T-helper 17 cell (primary cell): Measurements from ENCODE around the gene CFAP99. TPM values are rescaled to one million over a fixed set of nuclear protein-coding genes. Genes with fewer than 3 reads are reported as not detected.

Source experiments
- ATAC-seq: fragments of 150-1000 bp; cut with Tn5 transposase; 2 replicates; pipeline ENCODE4 v1.10.0; 2021; ENCODE audit warnings: mild to moderate bottlenecking, moderate library complexity
- DNase-seq, 3 donors: peaks; one replicate each; pipeline versions ENCODE4 v3.0.0 to v3.0.0-alpha.2; 2020 to 2021
- H3K9me3 ChIP-seq: one replicate; pipeline ENCODE4 v1.7.0; 2013; ENCODE audit warnings: low read length, mild to moderate bottlenecking; ENCODE audit not compliant: control insufficient read depth, poor library complexity, severe bottlenecking
- H3K27ac Mint-ChIP-seq: one replicate; pipeline ENCODE4 v1.8.0; 2022; ENCODE audit warnings: mild to moderate bottlenecking, moderate library complexity, mixed read lengths
- H3K27me3 Mint-ChIP-seq: one replicate; pipeline ENCODE4 v1.8.0; 2022; ENCODE audit warnings: mixed read lengths
- H3K36me3 Mint-ChIP-seq: one replicate; pipeline ENCODE4 v1.8.0; 2022; ENCODE audit warnings: low read depth, mixed read lengths
- H3K4me1 Mint-ChIP-seq: one replicate; pipeline ENCODE4 v1.8.0; 2022; ENCODE audit warnings: mild to moderate bottlenecking, mixed read lengths
- H3K4me3 Mint-ChIP-seq: one replicate; pipeline ENCODE4 v1.8.0; 2022; ENCODE audit warnings: mild to moderate bottlenecking, moderate library complexity, mixed read lengths
- total RNA-seq, 4 donors: library from RNA in 2 of 4; stranded (reverse) in 2 of 4; gene quantifications; one replicate each; pipeline ENCODE4 v1.2.3 and lab custom pipeline; 2022 to 2026

Gene CFAP99
- total RNA-seq, 2 donors from 2014 or later, result 0.32 to 0.63 TPM

DNA sequence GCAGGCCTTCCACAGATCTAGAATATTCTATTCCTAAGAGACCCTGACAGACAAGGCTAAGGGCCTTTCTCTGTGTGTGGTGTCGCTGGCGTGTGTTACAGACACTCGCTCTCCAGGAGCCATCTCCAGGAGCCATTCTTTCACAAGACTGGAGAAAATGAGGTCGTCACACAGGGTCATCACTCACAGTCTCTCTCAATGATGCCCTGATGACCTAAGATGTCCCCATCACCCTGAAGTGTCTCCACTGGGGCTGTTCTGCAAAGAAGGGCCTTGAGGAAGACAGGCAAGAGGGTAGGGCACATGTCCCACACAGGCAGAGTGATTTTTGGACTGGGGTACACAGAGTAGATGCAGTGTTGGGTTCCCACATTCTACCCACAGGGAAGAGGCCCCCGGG, 35.0 kb upstream of the CFAP99 start:
- Mint-ChIP-seq H3K4me1 (peaks cover 17% of the 10 kb centered on the region), H3K36me3 (no peaks in the 10 kb centered on the region), H3K27ac (peak overlapping the region; percentile 74), H3K27me3 (no peaks in the 10 kb centered on the region), H3K4me3 (no peak overlapping the region)
- no peak for DNase-seq
- ATAC-seq, result no peak
- H3K9me3 ChIP-seq, result no peaks in the 10 kb centered on the region

DNA sequence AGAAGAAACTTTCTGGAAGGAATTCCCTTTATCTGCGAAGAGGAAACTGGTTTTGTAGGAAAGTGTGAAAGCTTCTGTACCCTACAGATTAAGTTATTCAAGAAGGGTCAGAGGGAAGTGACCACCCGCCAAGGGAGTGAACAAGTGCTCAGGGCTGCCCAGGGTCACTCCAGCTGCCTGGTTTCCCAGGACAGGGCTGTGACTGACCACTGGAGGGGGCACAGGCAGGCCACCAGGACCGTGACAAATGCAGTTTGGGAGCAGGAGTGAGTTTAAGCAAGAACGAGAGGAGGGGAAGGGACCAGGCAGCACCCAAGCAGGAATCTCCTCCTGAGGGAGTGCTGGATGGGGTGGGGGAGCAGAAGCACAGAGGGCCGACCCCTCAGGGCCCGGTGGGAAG, 34.5 kb upstream of the CFAP99 start:
- Mint-ChIP-seq H3K4me3 (no peak overlapping the region), H3K27ac (peak overlapping the region; percentile 74), H3K36me3 (no peaks in the 10 kb centered on the region), H3K27me3 (no peaks in the 10 kb centered on the region), H3K4me1 (peaks cover 20% of the 10 kb centered on the region)
- ATAC-seq, result no peak
- DNase-seq, result no peak
- no peaks in the 10 kb centered on the region for H3K9me3 ChIP-seq

DNA sequence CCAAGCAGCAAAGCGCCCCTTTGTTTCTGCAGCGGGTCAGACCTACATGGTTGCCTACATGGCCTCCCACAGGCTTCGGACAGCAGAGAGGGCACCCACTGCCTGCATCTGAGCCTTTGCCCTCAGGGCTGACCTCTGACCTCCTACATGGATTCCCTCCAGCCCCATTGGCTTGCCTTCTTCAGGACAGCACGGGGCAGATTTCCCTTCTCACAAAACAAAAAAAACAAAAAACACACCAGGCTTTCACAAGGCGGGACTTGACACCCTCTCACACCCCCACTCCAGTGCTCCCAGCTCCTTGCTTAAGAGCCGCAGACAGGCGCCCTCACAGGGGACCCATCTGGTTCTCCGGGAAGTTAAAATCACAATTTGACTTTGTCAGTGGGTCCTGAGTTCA, 33.2 kb upstream of the CFAP99 start:
- ATAC-seq (no peak), DNase-seq (no peak)
- no peaks in the 10 kb centered on the region for H3K36me3 Mint-ChIP-seq
- H3K9me3 ChIP-seq, result no peaks in the 10 kb centered on the region
- peak overlapping the region; percentile 74 for H3K27ac Mint-ChIP-seq
- H3K4me3 Mint-ChIP-seq, result no peak overlapping the region
- peaks cover 24% of the 10 kb centered on the region for H3K4me1 Mint-ChIP-seq
- no peaks in the 10 kb centered on the region for H3K27me3 Mint-ChIP-seq

DNA sequence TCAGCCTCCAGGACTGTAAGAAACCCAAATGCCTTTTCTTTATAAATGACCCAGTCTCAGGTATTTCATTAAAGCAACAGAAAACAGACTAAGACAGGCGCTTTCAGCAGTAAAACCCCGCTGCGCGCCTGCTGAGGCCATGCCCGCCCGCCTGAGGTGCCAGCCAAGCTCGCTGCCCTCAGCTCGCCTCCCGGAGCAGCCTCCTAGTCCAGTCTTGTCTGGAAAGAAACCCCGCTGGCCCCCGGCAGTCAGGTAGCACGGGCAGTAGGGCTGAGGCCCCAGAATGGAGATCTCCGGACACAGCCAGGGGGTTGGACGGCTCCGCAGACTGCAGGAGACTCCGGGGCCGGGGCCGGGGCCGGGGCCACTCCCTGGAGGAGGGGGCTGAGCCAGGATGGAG, 32.0 kb upstream of the CFAP99 start:
- DNase-seq, result no peak
- no peaks in the 10 kb centered on the region for H3K36me3 Mint-ChIP-seq
- no peak for ATAC-seq
- H3K9me3 ChIP-seq, result no peaks in the 10 kb centered on the region
- H3K4me3 Mint-ChIP-seq, result no peak overlapping the region
- no peaks in the 10 kb centered on the region for H3K27me3 Mint-ChIP-seq
- H3K27ac Mint-ChIP-seq, result no peak overlapping the region
- peaks cover 27% of the 10 kb centered on the region for H3K4me1 Mint-ChIP-seq

DNA sequence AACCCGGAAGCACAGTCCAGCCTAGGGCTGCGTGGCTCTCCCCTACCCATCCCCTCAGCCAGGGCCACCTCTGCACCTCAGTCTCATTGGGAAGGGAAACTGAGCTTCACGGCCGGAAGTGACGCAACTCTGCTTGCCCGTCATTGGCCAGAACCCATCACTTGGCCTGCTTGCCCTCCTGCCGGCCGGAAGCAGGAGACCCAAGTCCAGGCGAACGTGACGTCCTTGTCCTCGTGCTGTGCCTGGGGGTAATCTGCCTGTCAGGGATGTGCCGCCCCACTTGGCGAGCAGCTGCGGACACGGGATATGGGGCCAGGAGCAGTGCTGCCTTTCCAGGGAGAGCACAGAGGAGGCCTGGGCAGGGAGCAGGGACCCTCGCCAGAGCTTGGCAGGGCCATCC, 31.5 kb upstream of the CFAP99 start:
- H3K27me3 Mint-ChIP-seq, result no peaks in the 10 kb centered on the region
- no peak for ATAC-seq
- no peaks in the 10 kb centered on the region for H3K36me3 Mint-ChIP-seq
- peaks cover 29% of the 10 kb centered on the region for H3K4me1 Mint-ChIP-seq
- no peak overlapping the region for H3K4me3 Mint-ChIP-seq
- DNase-seq, result no peak
- no peak overlapping the region for H3K27ac Mint-ChIP-seq
- no peaks in the 10 kb centered on the region for H3K9me3 ChIP-seq

DNA sequence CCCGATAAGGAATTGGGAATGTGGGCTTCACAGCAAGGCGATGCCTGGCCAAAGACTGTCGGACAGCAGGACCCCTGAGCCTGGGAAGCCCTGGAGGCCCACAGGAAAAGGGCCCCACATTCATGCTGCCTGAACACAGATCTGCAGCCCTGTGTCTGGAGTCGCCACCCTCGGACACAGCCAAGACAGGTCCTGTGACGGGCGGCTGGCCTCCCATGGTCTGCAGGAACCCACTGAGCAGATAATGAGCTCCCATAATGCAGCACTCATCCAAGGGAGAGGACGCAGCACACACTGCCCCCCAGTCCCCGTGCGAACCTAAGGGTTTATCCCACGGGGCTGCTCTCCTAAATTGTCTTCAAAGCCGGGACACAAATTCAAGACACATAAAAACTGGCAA, 30.9 kb upstream of the CFAP99 start:
- no peak overlapping the region for H3K27ac Mint-ChIP-seq

DNA sequence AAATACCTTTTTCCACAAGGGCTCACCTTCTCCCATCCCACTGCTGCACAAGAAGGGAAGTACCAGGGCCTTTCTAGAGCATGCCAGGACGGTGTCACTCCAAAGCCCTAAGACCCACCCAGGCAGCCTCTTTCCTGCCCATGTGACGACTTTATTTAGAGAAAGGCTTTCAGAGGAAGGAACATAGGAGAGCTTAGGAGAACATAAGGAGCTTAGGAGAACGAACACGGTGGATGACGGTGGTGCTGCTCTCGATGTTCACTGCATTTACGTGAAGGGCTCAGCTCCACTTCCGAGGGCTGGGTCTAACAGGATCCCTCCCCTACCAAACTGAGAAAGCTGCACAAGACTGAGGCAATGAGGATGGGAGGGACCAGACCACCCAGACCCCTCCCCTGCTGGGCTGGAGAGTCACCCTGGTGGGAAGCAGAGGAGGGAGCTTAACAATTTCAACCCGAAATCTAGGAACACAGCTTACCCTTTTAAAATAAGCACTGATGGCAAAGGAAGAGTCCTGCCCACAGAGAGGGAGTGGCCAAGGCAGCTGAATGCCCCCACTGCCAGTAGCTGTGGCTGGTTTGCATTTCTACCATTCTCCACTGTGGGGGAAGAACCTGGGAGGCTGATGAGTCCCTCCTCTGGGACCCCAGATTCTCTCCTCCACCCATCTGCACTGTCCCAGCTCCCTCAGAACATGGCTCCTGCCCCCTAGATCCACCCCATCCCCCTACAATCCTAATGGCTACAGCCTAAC, 30.1 kb upstream of the CFAP99 start:
- H3K9me3 ChIP-seq, result no peaks in the 10 kb centered on the region
- ATAC-seq (no peak), DNase-seq (no peak)
- Mint-ChIP-seq H3K27me3 (no peaks in the 10 kb centered on the region), H3K36me3 (no peaks in the 10 kb centered on the region), H3K4me3 (no peak overlapping the region), H3K27ac (peak overlapping the region; percentile 60), H3K4me1 (peaks cover 36% of the 10 kb centered on the region)

More for the DNA sequence above, 30.9 kb upstream of the CFAP99 start:
- no peaks in the 10 kb centered on the region for H3K9me3 ChIP-seq
- peaks cover 29% of the 10 kb centered on the region for H3K4me1 Mint-ChIP-seq
- ATAC-seq (no peak), DNase-seq (no peak)
- H3K36me3 Mint-ChIP-seq, result no peaks in the 10 kb centered on the region
- no peaks in the 10 kb centered on the region for H3K27me3 Mint-ChIP-seq
- no peak overlapping the region for H3K4me3 Mint-ChIP-seq

DNA sequence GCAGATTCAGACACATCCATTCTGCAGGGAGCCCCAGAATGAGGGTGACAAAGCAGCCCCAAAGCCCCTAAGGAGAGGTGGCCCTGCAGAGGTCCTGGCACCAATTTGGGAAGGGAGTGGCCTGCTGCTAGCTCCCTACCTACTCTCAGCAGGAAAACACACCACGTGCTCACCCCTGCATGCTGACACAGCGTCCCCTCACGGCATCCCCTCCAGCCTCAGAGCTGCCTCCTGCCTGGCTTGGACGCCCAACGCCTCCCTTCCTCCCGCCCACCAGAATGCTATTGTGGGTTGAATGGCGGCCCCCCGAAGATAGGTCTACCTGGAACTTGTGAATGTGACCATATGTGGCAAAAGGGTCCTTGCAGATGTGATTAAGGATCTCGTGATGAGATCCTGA, 29.1 kb upstream of the CFAP99 start:
- peak overlapping the region; percentile 60 for H3K27ac Mint-ChIP-seq
- no peak overlapping the region for H3K4me3 Mint-ChIP-seq
- H3K4me1 Mint-ChIP-seq, result peaks cover 43% of the 10 kb centered on the region
- H3K27me3 Mint-ChIP-seq, result no peaks in the 10 kb centered on the region
- DNase-seq (no peak), ATAC-seq (no peak)
- no peaks in the 10 kb centered on the region for H3K36me3 Mint-ChIP-seq
- H3K9me3 ChIP-seq, result no peaks in the 10 kb centered on the region

DNA sequence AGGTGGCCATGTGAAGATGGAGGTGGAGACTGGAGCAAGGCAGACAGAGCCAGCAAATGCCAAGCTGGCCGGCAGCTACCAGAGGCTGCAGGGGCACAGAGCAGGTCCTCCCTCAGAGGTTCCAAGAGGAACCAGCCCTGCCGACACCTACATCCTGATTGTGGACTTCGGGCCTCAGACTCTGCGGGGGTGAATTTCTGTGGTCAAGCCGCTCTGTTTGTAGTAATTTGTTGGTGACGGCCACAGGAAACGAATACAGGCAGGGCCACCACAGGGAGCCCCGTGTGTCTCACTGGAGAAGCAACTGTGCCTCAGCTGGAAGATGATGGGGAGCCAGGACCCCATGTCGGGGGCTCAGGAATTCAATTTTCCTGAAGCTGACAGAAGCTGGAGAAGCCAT, 28.6 kb upstream of the CFAP99 start:
- H3K27ac Mint-ChIP-seq, result peak overlapping the region; percentile 60
- no peaks in the 10 kb centered on the region for H3K27me3 Mint-ChIP-seq
- H3K4me3 Mint-ChIP-seq, result no peak overlapping the region
- no peaks in the 10 kb centered on the region for H3K9me3 ChIP-seq
- no peak for ATAC-seq
- H3K4me1 Mint-ChIP-seq, result peaks cover 47% of the 10 kb centered on the region
- no peaks in the 10 kb centered on the region for H3K36me3 Mint-ChIP-seq
- DNase-seq, result no peak

DNA sequence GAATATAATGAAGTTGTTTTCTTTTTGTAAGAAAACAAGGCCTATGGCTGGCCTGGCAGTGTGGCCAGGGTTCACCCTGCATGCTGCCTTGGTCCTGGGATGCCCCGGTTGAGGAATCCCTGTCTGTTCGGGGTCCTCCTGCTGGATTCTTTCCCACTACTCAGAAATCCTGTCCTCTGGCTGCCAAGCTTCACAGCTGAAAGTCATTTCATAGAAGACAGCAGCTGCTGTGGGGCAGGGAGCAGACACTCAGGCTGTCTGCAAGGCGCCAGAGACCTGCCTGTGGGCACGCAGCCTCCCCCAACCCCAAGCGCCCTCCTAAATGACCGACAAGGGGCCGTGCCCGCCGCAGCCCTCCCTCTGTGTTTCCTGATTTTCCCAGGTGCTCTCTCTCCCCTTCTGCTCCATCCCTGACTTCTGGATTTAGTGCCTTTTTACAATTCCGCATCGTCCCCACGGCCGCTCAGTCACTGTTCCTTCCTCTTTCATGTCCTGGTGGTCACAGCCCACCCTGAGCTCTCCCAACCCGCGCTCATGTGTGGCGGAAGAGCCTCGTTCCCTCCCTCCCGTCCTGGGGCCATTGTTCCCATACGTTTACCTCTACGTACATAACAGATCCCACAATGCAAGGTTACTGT, 27.9 kb upstream of the CFAP99 start:
- Mint-ChIP-seq H3K4me3 (peak overlapping the region; percentile 79), H3K4me1 (peaks cover 46% of the 10 kb centered on the region), H3K27ac (peak overlapping the region; percentile 60)

DNA sequence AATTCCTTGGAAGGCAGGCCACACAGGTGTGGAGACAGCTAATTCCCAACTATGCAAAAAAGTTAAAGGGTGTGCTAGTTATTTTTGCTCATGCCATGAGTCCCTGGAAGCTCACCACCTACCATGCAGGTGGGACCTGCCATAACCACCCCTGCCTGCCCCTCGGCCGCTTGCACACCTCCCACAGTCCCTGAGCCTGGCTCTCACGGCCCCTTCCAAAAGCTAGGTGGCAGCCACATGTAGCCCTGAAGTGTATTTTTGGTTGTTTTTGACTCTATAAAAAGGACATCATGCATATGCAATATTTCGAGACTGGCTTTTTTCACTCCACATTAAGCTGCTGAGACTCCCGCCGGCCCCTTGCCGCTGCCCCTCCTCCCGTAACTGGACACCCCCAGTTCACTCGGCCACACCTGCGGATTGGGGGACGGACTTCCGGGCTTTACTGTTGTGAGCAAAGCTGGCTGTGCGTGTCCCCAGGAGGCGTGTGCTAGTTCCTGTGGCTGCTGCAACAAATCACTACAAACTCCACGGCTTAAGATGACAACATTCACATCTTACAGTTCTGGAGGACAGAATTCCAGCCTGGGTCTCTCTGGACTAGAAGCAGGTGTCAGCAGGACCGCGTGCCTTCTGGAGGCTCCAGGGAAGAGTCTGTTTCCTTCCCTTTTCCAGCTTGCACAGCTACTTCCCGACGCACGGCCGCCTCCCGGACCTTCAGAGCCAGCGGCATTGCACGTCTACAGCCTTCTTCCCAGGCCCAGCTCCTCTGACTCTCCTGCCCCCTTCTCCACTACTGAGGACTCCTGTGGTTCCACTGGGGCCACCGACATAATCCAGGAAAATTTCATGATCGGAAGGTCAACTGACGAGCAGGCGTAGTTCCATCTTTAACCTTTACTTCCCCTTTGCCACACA, 25.1 kb upstream of the CFAP99 start:
- peak overlapping the region; percentile 60 for H3K27ac Mint-ChIP-seq
- no peaks in the 10 kb centered on the region for H3K27me3 Mint-ChIP-seq
- peak overlapping the region; percentile 57 for H3K4me3 Mint-ChIP-seq
- peak; percentile 37 for ATAC-seq
- DNase-seq, result no peak
- peaks cover 48% of the 10 kb centered on the region for H3K4me1 Mint-ChIP-seq
- no peaks in the 10 kb centered on the region for H3K9me3 ChIP-seq
- no peaks in the 10 kb centered on the region for H3K36me3 Mint-ChIP-seq

More for the DNA sequence above, 27.9 kb upstream of the CFAP99 start:
- Mint-ChIP-seq H3K27me3 (no peaks in the 10 kb centered on the region), H3K36me3 (no peaks in the 10 kb centered on the region)
- ATAC-seq (no peak), DNase-seq (no peak)
- no peaks in the 10 kb centered on the region for H3K9me3 ChIP-seq

DNA sequence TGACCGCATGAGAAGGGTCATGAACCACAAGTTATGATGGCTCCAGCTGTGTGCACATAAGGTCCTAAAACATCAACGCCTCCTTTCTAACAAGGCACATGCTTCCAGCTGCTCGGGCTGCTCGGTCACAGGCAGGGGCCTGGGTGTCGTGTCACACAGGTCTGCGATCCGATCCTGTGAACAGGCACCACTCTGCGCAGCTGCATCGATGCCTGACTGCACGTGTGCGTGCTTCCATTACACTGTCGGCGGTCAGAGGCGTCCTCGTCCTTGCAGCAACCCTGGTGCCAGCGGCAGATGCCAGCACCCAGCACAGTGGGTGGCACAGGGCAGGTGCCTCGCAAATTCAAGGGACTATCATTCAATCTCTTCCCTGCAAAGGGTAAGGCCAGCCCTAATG, 24.2 kb upstream of the CFAP99 start:
- Mint-ChIP-seq H3K27ac (peak overlapping the region; percentile 60), H3K4me1 (peaks cover 50% of the 10 kb centered on the region), H3K36me3 (no peaks in the 10 kb centered on the region), H3K4me3 (no peak overlapping the region), H3K27me3 (no peaks in the 10 kb centered on the region)
- H3K9me3 ChIP-seq, result no peaks in the 10 kb centered on the region
- no peak for ATAC-seq
- no peak for DNase-seq

DNA sequence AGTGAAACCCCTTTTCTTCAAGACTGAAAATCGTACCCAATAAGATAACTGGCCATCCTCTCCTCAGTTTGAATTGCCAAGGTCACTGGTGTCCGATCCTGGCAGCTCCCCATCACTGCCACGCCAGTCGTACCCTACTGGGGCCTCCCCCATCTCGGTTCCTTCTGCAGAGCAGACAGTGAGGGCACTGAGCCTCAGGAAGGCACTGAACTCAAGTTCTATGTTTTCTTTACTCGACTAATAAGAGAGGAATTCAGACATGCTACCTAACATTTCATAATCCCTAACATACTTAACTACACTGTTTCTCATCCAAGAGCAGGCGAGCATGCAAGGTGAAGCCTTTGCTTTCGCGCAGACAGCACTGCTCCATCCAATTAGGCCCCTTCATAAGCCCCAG, 23.7 kb upstream of the CFAP99 start:
- H3K4me1 Mint-ChIP-seq, result peaks cover 47% of the 10 kb centered on the region
- ATAC-seq, result no peak
- peak overlapping the region; percentile 60 for H3K27ac Mint-ChIP-seq
- no peak for DNase-seq
- no peaks in the 10 kb centered on the region for H3K36me3 Mint-ChIP-seq
- H3K4me3 Mint-ChIP-seq, result no peak overlapping the region
- H3K9me3 ChIP-seq, result no peaks in the 10 kb centered on the region
- H3K27me3 Mint-ChIP-seq, result no peaks in the 10 kb centered on the region
